ENCODE measurements around the gene BMF.
"Not testable (repeated sequence)": the region's sequence is repeated elsewhere in the genome, so short reads cannot be mapped to it uniquely, and the experiment has no call there.

- not testable (repeated sequence) for TF ChIP-seq POLR2AphosphoS5, CTCF, EP300 (IDR thresholded peaks at IDR 0.05)
These were observed 34.0 kb downstream of the BMF start for GRCh38 chr15:40074656-40075055.

Data from sigmoid colon (tissue), 4 donors.